GM12891 (cell line): Measurements from ENCODE around the gene TRIO.

ENCODE experiments used
- POLR2A ChIP-seq: IDR thresholded peaks from 2 replicates; pipeline ENCODE4 v1.6.1; 2011; ENCODE audit warnings: low read depth, low read length, control low read depth
- POLR2AphosphoS5 ChIP-seq: IDR thresholded peaks from 2 replicates; pipeline ENCODE4 v1.6.1; 2011; ENCODE audit warnings: low read depth, low read length, control low read depth
- POU2F2 ChIP-seq: IDR thresholded peaks from 2 replicates; pipeline ENCODE4 v1.6.1; 2011; ENCODE audit warnings: low read depth, mild to moderate bottlenecking, control low read depth, low read length, moderate library complexity
- SPI1 ChIP-seq: IDR thresholded peaks from 2 replicates; pipeline ENCODE4 v1.6.1; 2011; ENCODE audit warnings: low read depth, low read length, control low read depth
- TAF1 ChIP-seq: IDR thresholded peaks from 2 replicates; pipeline ENCODE4 v1.6.1; 2011; ENCODE audit warnings: low read depth, low read length, control low read depth

- TF ChIP-seq POLR2A (no peak), TAF1 (no peak), POLR2AphosphoS5 (no peak), SPI1 (no peak), POU2F2 (no peak)
Measured at GRCh38 chr5:14451871-14452270, 308.7 kb downstream of the TRIO start.
